ENCODE results near the gene DBH.

Gene DBH

DNA sequence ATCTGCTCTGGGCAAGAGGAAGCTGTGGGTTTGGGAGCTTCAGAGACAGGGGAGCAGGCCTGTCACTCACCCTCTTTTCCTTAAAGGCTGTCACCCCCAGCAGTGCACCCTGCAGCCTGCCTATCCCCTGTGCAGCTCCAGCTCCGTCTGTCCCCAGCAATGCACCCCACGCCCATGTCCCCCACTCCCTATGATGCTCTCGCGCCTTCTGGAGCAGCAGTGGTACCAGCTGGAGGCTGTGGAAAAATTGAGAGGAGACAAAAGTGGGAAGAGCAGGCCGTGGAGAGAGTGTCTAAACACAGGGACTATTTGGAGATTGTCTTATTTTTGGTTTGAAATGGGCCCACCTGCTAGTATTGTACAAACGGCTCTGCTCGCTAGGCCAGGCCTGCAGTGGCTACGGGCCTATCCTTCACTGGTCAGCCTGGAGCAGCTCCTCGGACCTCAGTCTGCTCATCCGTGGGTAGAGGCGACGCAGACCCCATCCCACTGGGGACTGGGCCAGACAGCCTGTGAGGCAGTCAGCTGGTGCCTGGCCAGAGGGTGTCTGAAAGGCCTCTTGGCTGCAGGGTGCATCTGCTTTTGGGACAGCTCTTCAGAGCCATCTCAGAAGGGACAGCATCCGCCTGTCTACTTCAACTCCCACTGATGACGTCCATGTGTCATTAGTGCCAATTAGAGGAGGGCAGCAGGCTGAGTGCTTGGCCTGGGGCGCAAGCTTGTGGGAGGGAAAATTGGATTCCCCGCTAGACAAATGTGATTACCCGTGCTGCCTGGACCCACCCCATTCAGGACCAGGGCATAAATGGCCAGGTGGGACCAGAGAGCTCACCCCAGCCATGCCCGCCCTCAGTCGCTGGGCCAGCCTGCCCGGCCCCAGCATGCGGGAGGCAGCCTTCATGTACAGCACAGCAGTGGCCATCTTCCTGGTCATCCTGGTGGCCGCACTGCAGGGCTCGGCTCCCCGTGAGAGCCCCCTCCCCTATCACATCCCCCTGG, at the start of gene DBH:
Gene DBH, plus strand, starts transcription at position 831 of the 999 bp plus-strand sequence. Its CDS starts 9 bp downstream, at position 840.
- H3K4me3 ChIP-seq (ENCODE audit: low read depth, low read length): no peak within 1 kb of the TSS
- TF ChIP-seq, protein P1, sequence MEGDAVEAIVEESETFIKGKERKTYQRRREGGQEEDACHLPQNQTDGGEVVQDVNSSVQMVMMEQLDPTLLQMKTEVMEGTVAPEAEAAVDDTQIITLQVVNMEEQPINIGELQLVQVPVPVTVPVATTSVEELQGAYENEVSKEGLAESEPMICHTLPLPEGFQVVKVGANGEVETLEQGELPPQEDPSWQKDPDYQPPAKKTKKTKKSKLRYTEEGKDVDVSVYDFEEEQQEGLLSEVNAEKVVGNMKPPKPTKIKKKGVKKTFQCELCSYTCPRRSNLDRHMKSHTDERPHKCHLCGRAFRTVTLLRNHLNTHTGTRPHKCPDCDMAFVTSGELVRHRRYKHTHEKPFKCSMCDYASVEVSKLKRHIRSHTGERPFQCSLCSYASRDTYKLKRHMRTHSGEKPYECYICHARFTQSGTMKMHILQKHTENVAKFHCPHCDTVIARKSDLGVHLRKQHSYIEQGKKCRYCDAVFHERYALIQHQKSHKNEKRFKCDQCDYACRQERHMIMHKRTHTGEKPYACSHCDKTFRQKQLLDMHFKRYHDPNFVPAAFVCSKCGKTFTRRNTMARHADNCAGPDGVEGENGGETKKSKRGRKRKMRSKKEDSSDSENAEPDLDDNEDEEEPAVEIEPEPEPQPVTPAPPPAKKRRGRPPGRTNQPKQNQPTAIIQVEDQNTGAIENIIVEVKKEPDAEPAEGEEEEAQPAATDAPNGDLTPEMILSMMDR (IDR thresholded peaks at IDR 0.05; ENCODE audit: low read depth, low read length): no peak

DNA sequence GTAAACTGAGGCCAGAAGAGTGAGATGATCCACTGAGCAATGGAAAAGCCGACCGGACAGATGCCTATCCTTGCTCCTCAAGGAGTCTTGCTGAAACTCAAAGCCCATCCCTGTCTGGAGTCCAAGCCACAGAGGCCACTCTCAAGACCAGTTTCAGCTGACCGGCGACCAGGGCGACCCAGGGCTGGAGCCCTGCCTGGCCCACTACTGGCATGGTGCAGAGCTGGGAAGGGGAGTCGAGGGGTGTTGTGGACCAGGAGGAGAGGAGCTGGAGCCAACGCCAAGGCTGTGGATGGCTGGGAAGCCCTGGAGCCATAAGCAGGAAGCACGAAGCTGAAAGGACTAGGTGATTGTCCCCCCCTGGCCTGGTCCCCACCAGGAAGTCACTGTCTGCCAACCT, 49.1 kb upstream of the DBH start:
- no peak overlapping the region for H3K4me3 ChIP-seq (ENCODE audit: low read depth, low read length)
- TF ChIP-seq, protein P1 (IDR thresholded peaks at IDR 0.05; ENCODE audit: low read depth, low read length): no peak

DNA sequence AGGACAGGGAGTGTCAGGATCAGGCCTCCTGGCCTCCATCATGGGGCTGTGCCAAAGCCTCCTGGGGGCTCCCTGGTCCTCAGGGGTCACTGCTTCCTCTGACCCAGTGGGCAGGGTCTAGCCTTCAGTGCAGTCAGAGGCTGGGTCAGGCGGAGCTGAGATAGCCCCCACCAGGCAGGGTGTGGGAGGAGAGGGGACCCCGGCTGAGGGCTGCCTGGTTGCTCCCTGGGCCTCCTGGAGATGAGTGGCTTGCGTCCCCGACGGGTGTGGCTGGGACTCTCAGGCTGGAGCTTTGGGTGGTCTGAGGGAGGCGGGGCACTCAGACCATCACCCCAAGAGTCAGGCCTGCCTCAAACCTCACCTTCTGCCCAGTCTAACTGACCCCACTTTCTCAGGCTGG, 48.7 kb upstream of the DBH start:
- H3K4me3 ChIP-seq (ENCODE audit: low read depth, low read length): no peak overlapping the region
- TF ChIP-seq, protein P1 (IDR thresholded peaks at IDR 0.05; ENCODE audit: low read depth, low read length): no peak

DNA sequence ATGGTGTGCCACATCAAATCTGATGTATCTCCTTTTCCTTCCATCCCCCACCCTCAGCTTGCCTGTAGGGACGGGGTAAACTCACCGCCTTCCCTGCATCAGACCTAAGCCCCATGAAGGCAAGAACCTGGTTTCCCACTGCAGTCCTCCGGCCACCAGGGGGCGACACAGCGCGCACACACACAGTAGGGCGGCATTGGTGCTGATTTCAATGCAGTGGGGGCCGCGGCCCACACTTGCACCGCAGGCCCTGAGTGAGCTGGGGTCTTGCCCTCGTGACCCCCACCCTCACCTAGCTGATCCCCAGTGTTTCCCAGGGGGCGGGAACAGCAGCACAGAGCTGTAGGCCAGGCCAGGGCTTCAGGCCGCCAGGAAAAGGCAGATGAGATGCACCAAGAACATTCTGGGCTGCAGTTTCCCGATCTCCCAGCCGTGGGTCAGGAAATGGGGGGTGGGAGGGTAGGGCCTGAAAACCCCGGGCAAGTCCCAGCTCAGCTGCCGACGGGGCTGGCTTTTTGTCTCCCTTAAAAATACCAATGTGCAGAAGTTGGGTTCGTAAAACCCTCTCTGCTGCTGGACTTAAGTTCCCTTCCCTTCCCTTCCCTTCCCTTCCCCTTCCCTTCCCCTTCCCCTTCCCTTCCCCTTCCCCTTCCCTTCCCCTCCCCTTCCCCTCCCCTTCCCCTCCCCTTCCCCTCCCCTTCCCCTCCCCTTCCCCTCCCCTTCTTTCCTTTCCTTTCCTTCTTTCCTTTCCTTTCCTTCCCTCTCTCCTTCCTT, 46.5 kb upstream of the DBH start:
- H3K4me3 ChIP-seq (ENCODE audit: low read depth, low read length): no peak overlapping the region
- TF ChIP-seq, protein P1 (IDR thresholded peaks at IDR 0.05; ENCODE audit: low read depth, low read length): peak; percentile 37

DNA sequence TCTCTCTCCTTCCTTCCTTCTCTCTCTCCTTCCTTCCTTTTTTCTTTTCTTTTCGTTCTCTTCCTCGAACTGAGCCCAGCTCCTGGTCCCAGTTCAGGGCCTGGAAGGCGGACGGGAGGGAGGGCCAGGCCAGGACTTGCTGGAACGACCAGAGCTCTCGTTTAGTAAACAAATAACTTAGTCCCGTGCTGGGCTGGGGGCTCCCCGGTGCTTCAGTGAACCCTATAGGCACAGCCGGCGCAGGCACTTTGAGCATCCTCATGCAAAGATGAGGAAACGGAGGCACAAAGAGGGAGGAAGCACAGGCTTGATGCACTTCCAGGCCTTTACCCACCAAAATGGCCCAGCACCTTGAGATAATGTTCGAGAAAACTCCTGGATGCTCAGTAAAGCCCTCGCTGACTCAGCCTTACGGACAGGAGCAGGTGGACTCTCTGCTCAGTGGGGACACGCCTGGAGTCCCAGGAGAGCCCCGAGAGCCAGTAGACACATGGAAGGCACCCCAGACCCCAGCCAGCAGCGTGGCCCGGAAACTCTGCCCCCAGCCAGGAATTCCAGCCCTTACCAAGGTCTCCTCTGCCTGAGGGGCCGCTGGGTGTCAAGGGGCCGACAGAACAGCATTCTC, 45.8 kb upstream of the DBH start:
- TF ChIP-seq, protein P1 (IDR thresholded peaks at IDR 0.05; ENCODE audit: low read depth, low read length): no peak
- H3K4me3 ChIP-seq (ENCODE audit: low read depth, low read length): no peak overlapping the region

DNA sequence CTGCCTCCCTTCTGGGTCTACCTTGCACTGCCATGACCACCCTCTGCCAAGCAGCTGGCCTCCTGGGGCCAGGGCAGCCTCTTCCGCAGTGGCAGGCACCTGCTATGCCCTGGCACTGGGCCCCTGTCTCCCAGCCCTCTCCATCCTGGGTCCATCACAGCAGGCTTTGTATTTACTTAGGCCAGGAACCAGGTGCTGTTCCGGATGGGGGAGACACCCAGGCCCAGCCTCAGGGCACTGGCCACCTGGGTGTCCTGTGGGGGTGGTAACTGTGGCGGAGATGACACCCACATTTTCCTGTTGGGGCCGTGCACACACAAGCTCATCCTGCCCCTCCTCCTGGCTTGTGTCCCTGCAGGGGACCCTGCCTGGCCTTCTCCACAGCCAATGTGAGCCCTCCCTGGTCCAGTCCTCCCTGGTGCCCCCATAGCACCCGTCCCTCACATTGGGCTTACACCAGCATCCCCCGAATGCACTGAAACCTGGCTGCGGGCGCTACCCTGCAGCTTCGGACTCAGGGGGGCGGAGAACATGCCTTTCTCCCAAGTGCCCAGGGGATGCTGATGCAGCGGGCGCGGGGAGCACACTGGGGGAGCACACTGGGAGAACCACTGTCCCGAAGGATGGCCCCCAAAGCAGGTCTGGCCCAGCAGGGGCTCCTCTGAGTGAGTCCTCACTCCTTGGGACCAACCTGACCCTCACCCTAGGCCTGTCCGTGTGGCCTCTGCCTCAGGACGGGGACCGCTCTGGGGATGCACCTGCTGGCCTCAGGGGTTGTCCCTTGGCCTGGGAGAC, 44.9 kb upstream of the DBH start:
- TF ChIP-seq, protein P1 (IDR thresholded peaks at IDR 0.05; ENCODE audit: low read depth, low read length): no peak
- H3K4me3 ChIP-seq (ENCODE audit: low read depth, low read length): no peak overlapping the region

Data from WI38 (cell line).